H9 (cell line): ENCODE data around the gene COL4A4. TPM values are rescaled to one million over a fixed set of nuclear protein-coding genes. Genes with fewer than 3 reads are reported as not detected.

Experiments
- DNase-seq: peaks from one replicate; pipeline ENCODE4 v3.0.0-alpha.2; 2017
- H2AFZ ChIP-seq: one replicate; pipeline ENCODE4 v1.6.1; 2013; ENCODE audit warnings: mild to moderate bottlenecking, low read length, control low read depth, moderate library complexity
- H2AK5ac ChIP-seq: 2 replicates; pipeline ENCODE4 v1.6.1; 2013; ENCODE audit warnings: low read length, control low read depth, mixed read lengths; ENCODE audit not compliant: insufficient read length
- H2BK120ac ChIP-seq: one replicate; pipeline ENCODE4 v1.6.1; 2013; ENCODE audit warnings: low read depth, mild to moderate bottlenecking, low read length, control low read depth, inconsistent platforms; ENCODE audit not compliant: poor library complexity, severe bottlenecking
- H2BK12ac ChIP-seq: 2 replicates; pipeline ENCODE4 v1.6.1; 2013; ENCODE audit warnings: low read length, control low read depth, mixed read lengths, low read depth; ENCODE audit not compliant: insufficient read length
- H2BK15ac ChIP-seq: 2 replicates; pipeline ENCODE4 v1.6.1; 2013; ENCODE audit warnings: low read depth, low read length, control low read depth
- H2BK20ac ChIP-seq: one replicate; pipeline ENCODE4 v1.6.1; 2013; ENCODE audit warnings: low read depth, mild to moderate bottlenecking, low read length, control low read depth, inconsistent platforms; ENCODE audit not compliant: poor library complexity, severe bottlenecking
- H2BK5ac ChIP-seq: 2 replicates; pipeline ENCODE4 v1.6.1; 2013; ENCODE audit warnings: low read length, control low read depth, mixed read lengths; ENCODE audit not compliant: insufficient read length
- H3K14ac ChIP-seq: 2 replicates; pipeline ENCODE4 v1.6.1; 2013; ENCODE audit warnings: low read length, control low read depth; ENCODE audit not compliant: insufficient read depth
- H3K18ac ChIP-seq: 2 replicates; pipeline ENCODE4 v1.6.1; 2013; ENCODE audit warnings: low read depth, mild to moderate bottlenecking, mixed read lengths, low read length, control low read depth; ENCODE audit not compliant: insufficient read length
- H3K23ac ChIP-seq: 2 replicates; pipeline ENCODE4 v1.6.1; 2013; ENCODE audit warnings: low read length, control low read depth, mixed read lengths, low read depth; ENCODE audit not compliant: insufficient read length
- H3K23me2 ChIP-seq: 2 replicates; pipeline ENCODE4 v1.6.1; 2013; ENCODE audit warnings: low read depth, mild to moderate bottlenecking, mixed read lengths, low read length, control low read depth; ENCODE audit not compliant: insufficient read length, poor library complexity, severe bottlenecking
- H3K27ac ChIP-seq: 2 replicates; pipeline ENCODE4 v1.5.1; 2013; ENCODE audit warnings: low read length, control low read depth, mixed read lengths, low read depth; ENCODE audit not compliant: insufficient read length
- H3K27me3 ChIP-seq: 2 replicates; pipeline ENCODE4 v1.6.1; 2013; ENCODE audit warnings: low read length, control low read depth, inconsistent platforms; ENCODE audit not compliant: insufficient read depth
- H3K4ac ChIP-seq: 2 replicates; pipeline ENCODE4 v1.6.1; 2013; ENCODE audit warnings: low read depth, mild to moderate bottlenecking, control low read depth, inconsistent platforms, low read length, moderate library complexity
- H3K4me1 ChIP-seq: 2 replicates; pipeline ENCODE4 v1.6.1; 2013; ENCODE audit warnings: low read length, control low read depth, inconsistent platforms; ENCODE audit not compliant: insufficient read depth
- H3K4me2 ChIP-seq: 2 replicates; pipeline ENCODE4 v1.6.1; 2013; ENCODE audit warnings: low read length, control low read depth, mixed read lengths; ENCODE audit not compliant: insufficient read length, insufficient read depth
- H3K56ac ChIP-seq: 2 replicates; pipeline ENCODE4 v1.6.1; 2013; ENCODE audit warnings: low read depth, mild to moderate bottlenecking, mixed read lengths, low read length, control low read depth; ENCODE audit not compliant: insufficient read length
- H3K79me1 ChIP-seq: 2 replicates; pipeline ENCODE4 v1.6.1; 2013; ENCODE audit warnings: low read depth, mild to moderate bottlenecking, moderate library complexity, low read length, control low read depth, inconsistent platforms; ENCODE audit not compliant: insufficient read depth, poor library complexity, severe bottlenecking
- H3K79me2 ChIP-seq: 2 replicates; pipeline ENCODE4 v1.6.1; 2013; ENCODE audit warnings: low read length, control low read depth, inconsistent platforms; ENCODE audit not compliant: insufficient read depth
- H3K9ac ChIP-seq: 2 replicates; pipeline ENCODE4 v1.6.1; 2013; ENCODE audit warnings: low read length, control low read depth, mixed read lengths; ENCODE audit not compliant: insufficient read length; ENCODE audit errors: extremely low read depth
- H3K9me3 ChIP-seq: one replicate; pipeline ENCODE4 v1.6.1; 2013; ENCODE audit warnings: low read depth, low read length, inconsistent platforms; ENCODE audit not compliant: control insufficient read depth
- H3T11ph ChIP-seq: one replicate; pipeline ENCODE4 v1.6.1; 2013; ENCODE audit warnings: mild to moderate bottlenecking, low read length, control low read depth, inconsistent platforms
- H4K20me1 ChIP-seq: one replicate; pipeline ENCODE4 v1.6.1; 2013; ENCODE audit not compliant: control insufficient read depth, insufficient read length, insufficient read depth
- H4K5ac ChIP-seq: 2 replicates; pipeline ENCODE4 v1.6.1; 2013; ENCODE audit warnings: low read depth, mild to moderate bottlenecking, mixed read lengths, low read length, control low read depth; ENCODE audit not compliant: insufficient read length
- H4K8ac ChIP-seq: replicated peaks from 2 replicates; pipeline ENCODE4 v1.6.1; 2013; ENCODE audit warnings: low read length, control low read depth, mixed read lengths, low read depth; ENCODE audit not compliant: insufficient read length
- H4K91ac ChIP-seq: 2 replicates; pipeline ENCODE4 v1.6.1; 2013; ENCODE audit warnings: low read depth, mild to moderate bottlenecking, moderate library complexity, mixed read lengths, low read length, control low read depth; ENCODE audit not compliant: insufficient read length
- H3K27ac Mint-ChIP-seq, 3 experiments: 2 replicates in 2 of 3; 3 replicates in 1 of 3; pipeline ENCODE4 v1.8.0; 2020 to 2021; ENCODE audit warnings: mixed read lengths in 3 of 3, mild to moderate bottlenecking in 1 of 3, moderate library complexity in 1 of 3
- H3K27me3 Mint-ChIP-seq: 2 replicates; pipeline ENCODE4 v1.8.0; 2021; ENCODE audit warnings: low read depth, mild to moderate bottlenecking, moderate library complexity, mixed read lengths
- H3K36me3 Mint-ChIP-seq, 3 experiments: 2 replicates in 2 of 3; 3 replicates in 1 of 3; pipeline ENCODE4 v1.8.0; 2020 to 2021; ENCODE audit warnings: low read depth in 3 of 3, mixed read lengths in 3 of 3; ENCODE audit not compliant: insufficient read depth in 1 of 3
- H3K4me1 Mint-ChIP-seq, 2 experiments: 2 replicates each; pipeline ENCODE4 v1.8.0; 2020; ENCODE audit warnings: mixed read lengths in 2 of 2
- H3K4me3 Mint-ChIP-seq, 2 experiments: 2 replicates in 1 of 2; 3 replicates in 1 of 2; pipeline ENCODE4 v1.8.0; 2020 to 2021; ENCODE audit warnings: mild to moderate bottlenecking in 2 of 2, mixed read lengths in 2 of 2, moderate library complexity in 1 of 2
- H3K9me3 Mint-ChIP-seq, 2 experiments: 2 replicates in 1 of 2; 3 replicates in 1 of 2; pipeline ENCODE4 v1.8.0; 2020; ENCODE audit warnings: mild to moderate bottlenecking in 2 of 2, mixed read lengths in 2 of 2, moderate library complexity in 1 of 2
- CTCF ChIP-seq: fragments of 200-600 bp; sonication (generic); conservative IDR thresholded peaks from 3 replicates; pipeline ENCODE4 v1.8.0; 2021; ENCODE audit warnings: antibody characterized with exemption, mild to moderate bottlenecking
- WGBS: extraction: QIAGEN DNeasy Blood & Tissue Kit; methylation state at CpG from one replicate; pipeline ENCODE4 v1.1.7; 2013; ENCODE audit warnings: missing lambda C conversion rate, low lambda C conversion rate, mixed read lengths; ENCODE audit not compliant: insufficient read length; ENCODE audit errors: extremely low coverage; 5-methylcytosine and 5-hydroxymethylcytosine counted together
- total RNA-seq: library from RNA; stranded (reverse); gene quantifications from 2 replicates; pipeline ENCODE4 v1.2.1, GENCODE V29; 2021

The COL4A4 gene
- total RNA-seq, 1 experiment from 2014 or later, result 0.92 TPM

DNA sequence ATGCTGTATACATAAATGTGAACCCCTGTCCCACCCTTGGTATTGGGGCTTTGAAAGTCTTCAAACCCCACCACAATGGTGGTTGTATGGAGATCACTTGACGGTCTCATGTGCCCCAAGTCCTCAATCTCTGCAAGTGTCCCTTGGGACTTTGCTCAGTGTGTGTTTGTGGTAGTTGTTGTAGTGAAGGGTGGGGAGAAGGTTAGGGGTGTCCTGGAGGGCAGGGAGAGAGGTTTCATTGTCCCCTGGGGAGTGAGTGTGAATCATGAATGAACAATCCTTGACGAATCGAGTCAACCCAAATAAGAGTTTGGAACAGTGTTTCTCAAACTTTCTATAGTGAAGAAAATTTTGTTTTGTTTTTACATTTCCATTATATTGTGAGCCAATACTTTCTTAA, 28.5 kb upstream of the COL4A4 start:
- Histone ChIP-seq H2BK5ac (no peak overlapping the region), H3K23ac (no peak overlapping the region), H3K4me2 (no peak overlapping the region), H4K91ac (no peak overlapping the region), H3K9ac (no peak overlapping the region), H2AFZ (no peak overlapping the region), H2BK15ac (no peak overlapping the region), H3K9me3 (no peaks in the 10 kb centered on the region), H3K27me3 (no peaks in the 10 kb centered on the region), H3K4me1 (peaks cover 2% of the 10 kb centered on the region; the same call in 1 of the 2 replicates), H2BK120ac (no peak overlapping the region), H3K18ac (no peak overlapping the region), H3K4ac (no peak overlapping the region), H3K79me2 (no peaks in the 10 kb centered on the region), H3K56ac (no peak overlapping the region), H4K20me1 (no peaks in the 10 kb centered on the region), H2BK12ac (no peak overlapping the region), H3K23me2 (no peaks in the 10 kb centered on the region), H2BK20ac (no peak overlapping the region), H3K79me1 (no peaks in the 10 kb centered on the region), H4K8ac (no peak overlapping the region), H3T11ph (peak overlapping the region; percentile 17), H4K5ac (no peak overlapping the region), H3K27ac (no peak overlapping the region), H2AK5ac (no peak overlapping the region), H3K14ac (no peak overlapping the region)
- Mint-ChIP-seq H3K27me3 (no peaks in the 10 kb centered on the region; the same call in 1 of the 2 replicates), H3K36me3 (0 out of 7 replicates have a peak, but pooled peaks cover 0 to 2% (median 0%) of the 10 kb centered on the region in 3 experiments), H3K27ac (peak overlapping the region in 1 of 3 experiments; percentile 41; a peak in 3 of 7 replicates), H3K4me3 (no peak overlapping the region; a peak in 1 of 5 replicates), H3K4me1 (peaks cover 21 to 34% of the 10 kb centered on the region in 2 experiments), H3K9me3 (no peaks in the 10 kb centered on the region)
- no CpG with 5 or more reads among the region's 3 CpGs for WGBS
- no peak for DNase-seq
- TF ChIP-seq CTCF, result no peak
